Tibial nerve (tissue), 4 donors: ENCODE results near the gene MMP1. TPM values are rescaled to one million over a fixed set of nuclear protein-coding genes. Genes with fewer than 3 reads are reported as not detected.
A peak's percentile ranks its signal among the peaks of the same experiment; 100 is the strongest.

Source experiments
- DNase-seq, 2 donors: peaks; one replicate each; pipeline ENCODE4 v3.0.0-alpha.2; 2019; ENCODE audit warnings: low spot score in 2 of 2
- H3K27ac ChIP-seq, 4 donors: fragments of 200-600 bp; sonication (generic) in 3 of 4; one replicate each; pipeline ENCODE4 v1.5.1; 2017 to 2019; ENCODE audit warnings: mild to moderate bottlenecking in 1 of 4
- H3K27me3 ChIP-seq, 2 donors: fragments of 200-600 bp; sonication (generic) in 1 of 2; one replicate each; pipeline versions ENCODE4 v1.5.1 to v1.6.0; 2017 to 2019
- H3K36me3 ChIP-seq, 3 donors: fragments of 200-600 bp; sonication (generic); one replicate each; pipeline ENCODE4 v1.5.1; 2018 to 2019
- H3K4me1 ChIP-seq, 4 donors: fragments of 200-600 bp; sonication (generic) in 3 of 4; one replicate each; pipeline ENCODE4 v1.5.1; 2017 to 2019
- H3K4me3 ChIP-seq, 4 donors: fragments of 200-600 bp; sonication (generic) in 3 of 4; one replicate each; pipeline ENCODE4 v1.5.1; 2017 to 2019; ENCODE audit warnings: mild to moderate bottlenecking in 1 of 4, moderate library complexity in 1 of 4
- H3K9me3 ChIP-seq, 4 donors: fragments of 200-600 bp; sonication (generic) in 3 of 4; one replicate each; pipeline ENCODE4 v1.5.1; 2017 to 2019
- CTCF ChIP-seq, 5 experiments: fragments of 200-600 bp in 3 of 5; fragments of 450-650 bp in 2 of 5; sonication (generic) in 3 of 5; IDR thresholded peaks; one replicate each; pipeline ENCODE4 v1.5.1; 2016 to 2019; ENCODE audit warnings: antibody characterized with exemption in 5 of 5, mild to moderate bottlenecking in 3 of 5, moderate library complexity in 2 of 5
- EP300 ChIP-seq, 2 donors: sonication (generic); formaldehyde crosslinking; IDR thresholded peaks; one replicate each; pipeline ENCODE4 v1.6.1; 2017; ENCODE audit warnings: antibody characterized with exemption in 2 of 2, mild to moderate bottlenecking in 1 of 2
- POLR2A ChIP-seq, 2 donors: fragments of 450-650 bp; IDR thresholded peaks; one replicate each; pipeline ENCODE4 v1.6.1; 2017; ENCODE audit warnings: antibody characterized with exemption in 2 of 2, mild to moderate bottlenecking in 2 of 2, moderate library complexity in 2 of 2
- WGBS, 2 donors: methylation state at CpG; one replicate each; pipeline ENCODE4 v1.1.5; 2018; 5-methylcytosine and 5-hydroxymethylcytosine counted together
- total RNA-seq, 4 donors: library from RNA; depleted of rRNA; stranded (reverse); fragments of >200 nt; gene quantifications; one replicate each; pipeline ENCODE4 v1.1.0, GENCODE V29; 2016

MMP1 gene
- total RNA-seq, 4 donors from 2014 or later: not detected

DNA sequence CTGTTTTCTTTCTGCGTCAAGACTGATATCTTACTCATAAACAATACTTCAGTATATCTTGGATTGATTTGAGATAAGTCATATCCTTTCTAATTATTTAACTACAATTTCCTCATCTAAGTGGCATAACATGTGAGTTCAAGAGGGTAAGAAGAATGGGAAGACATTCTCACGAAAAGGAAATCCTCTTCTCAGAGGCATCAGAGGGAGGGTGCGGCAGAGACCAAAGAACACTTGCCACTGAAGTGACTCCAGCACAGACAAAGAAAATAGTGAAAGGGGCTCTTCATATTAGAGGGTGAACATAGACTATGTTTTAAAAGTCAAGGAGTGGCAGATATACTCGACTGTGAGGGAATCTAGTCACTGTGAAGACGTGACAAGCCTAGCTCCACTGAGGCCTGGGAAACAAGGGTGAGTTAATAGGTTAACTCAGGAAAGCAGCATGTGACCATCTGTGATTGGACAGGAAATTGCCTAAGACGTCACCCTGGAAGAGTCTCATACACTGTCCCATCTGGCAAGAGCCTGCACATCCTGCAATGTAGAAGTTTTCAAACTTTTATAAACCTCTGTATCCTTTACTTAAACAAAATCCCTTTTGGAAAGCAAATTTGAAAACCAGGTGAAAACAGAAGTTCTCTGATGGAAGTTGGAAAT lies 1.9 kb upstream of the MMP1 start:
- WGBS, 2 donors: 63 to 67% methylated on average over 6 of the region's 6 CpGs
- no peak for TF ChIP-seq CTCF (IDR thresholded peaks at IDR 0.05)
- TF ChIP-seq EP300 (IDR thresholded peaks at IDR 0.05): no peak
- TF ChIP-seq POLR2A (IDR thresholded peaks at IDR 0.05): no peak
- Histone ChIP-seq H3K27ac (no peak overlapping the region), H3K4me3 (no peak overlapping the region), H3K9me3 (no peaks in the 10 kb centered on the region), H3K4me1 (no peaks in the 10 kb centered on the region), H3K27me3 (no peaks in the 10 kb centered on the region), H3K36me3 (no peaks in the 10 kb centered on the region)
- no peak for DNase-seq

- no peaks in the 10 kb centered on the region for H3K4me1 ChIP-seq
- H3K27me3 ChIP-seq: no peaks in the 10 kb centered on the region
- H3K4me3 ChIP-seq: no peak overlapping the region
- no peak for DNase-seq
- no peak for TF ChIP-seq CTCF (IDR thresholded peaks at IDR 0.05)
- no peak for TF ChIP-seq POLR2A (IDR thresholded peaks at IDR 0.05)
- no peak for TF ChIP-seq EP300 (IDR thresholded peaks at IDR 0.05)
- no peaks in the 10 kb centered on the region for H3K9me3 ChIP-seq
- no peak overlapping the region for H3K27ac ChIP-seq
- no peaks in the 10 kb centered on the region for H3K36me3 ChIP-seq
Observed at GRCh38 chr11:102794382-102794781, 3.6 kb downstream of the MMP1 start.

DNA sequence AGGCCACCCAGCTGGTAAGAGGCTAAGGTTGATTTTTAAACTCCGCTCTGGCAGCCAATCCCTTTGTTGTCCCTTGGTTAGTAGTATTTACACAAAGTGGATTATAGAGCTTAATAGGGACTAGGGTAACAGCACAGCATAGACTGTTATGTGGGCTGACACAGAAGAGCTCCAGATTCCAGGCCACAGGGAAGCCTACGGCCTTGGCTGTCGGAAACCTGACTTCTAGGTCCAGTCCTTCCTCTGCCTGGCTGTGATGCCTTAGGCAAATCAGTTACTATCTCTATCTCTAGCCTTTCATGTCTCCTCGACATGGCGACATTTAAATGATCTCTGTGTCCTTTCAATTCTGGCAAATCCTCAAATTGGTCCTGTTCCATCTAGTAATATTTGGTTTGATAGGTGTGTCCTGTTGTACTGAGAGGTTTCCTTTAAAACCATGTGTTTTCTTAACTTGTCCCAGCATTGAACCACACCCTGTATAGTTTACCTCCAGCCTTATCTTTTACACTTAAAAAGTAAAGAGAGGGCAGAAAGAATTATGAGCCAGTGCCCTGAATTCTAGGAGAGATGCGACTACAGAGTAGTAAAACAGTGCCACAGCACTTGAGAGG lies 4.2 kb downstream of the MMP1 start:
- H3K4me1 ChIP-seq: no peaks in the 10 kb centered on the region
- WGBS, 2 donors: 84 to 86% methylated on average over 6 of the region's 6 CpGs
- no peaks in the 10 kb centered on the region for H3K27me3 ChIP-seq
- no peaks in the 10 kb centered on the region for H3K36me3 ChIP-seq
- no peak overlapping the region for H3K4me3 ChIP-seq
- no peak for DNase-seq
- no peak overlapping the region for H3K27ac ChIP-seq
- TF ChIP-seq CTCF (IDR thresholded peaks at IDR 0.05): no peak
- no peak for TF ChIP-seq EP300 (IDR thresholded peaks at IDR 0.05)
- no peak for TF ChIP-seq POLR2A (IDR thresholded peaks at IDR 0.05)
- H3K9me3 ChIP-seq: no peaks in the 10 kb centered on the region

DNA sequence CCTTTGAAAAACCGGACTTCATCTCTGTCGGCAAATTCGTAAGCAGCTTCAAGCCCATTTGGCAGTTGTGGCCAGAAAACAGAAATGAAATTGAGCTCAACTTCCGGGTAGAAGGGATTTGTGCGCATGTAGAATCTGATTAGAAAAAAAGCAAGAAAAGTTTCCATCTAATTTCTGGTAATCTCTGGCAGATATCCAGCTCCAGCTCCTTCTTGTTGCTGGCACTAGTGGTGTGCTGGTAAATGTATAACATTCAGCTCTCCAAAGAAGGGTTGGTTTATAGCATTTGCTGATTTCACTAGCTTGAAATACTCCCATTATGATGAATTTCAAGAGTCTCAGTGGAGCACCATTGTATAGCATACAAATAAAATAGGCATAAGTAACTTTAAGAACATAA lies 5.4 kb downstream of the MMP1 start:
- DNase-seq: no peak
- Histone ChIP-seq H3K9me3 (no peaks in the 10 kb centered on the region), H3K27ac (no peak overlapping the region), H3K27me3 (no peaks in the 10 kb centered on the region), H3K4me1 (no peaks in the 10 kb centered on the region), H3K4me3 (no peak overlapping the region), H3K36me3 (no peaks in the 10 kb centered on the region)
- 88 to 92% methylated on average over 5 of the region's 5 CpGs for WGBS, 2 donors
- TF ChIP-seq EP300 (IDR thresholded peaks at IDR 0.05): no peak
- no peak for TF ChIP-seq POLR2A (IDR thresholded peaks at IDR 0.05)
- TF ChIP-seq CTCF (IDR thresholded peaks at IDR 0.05): no peak

DNA sequence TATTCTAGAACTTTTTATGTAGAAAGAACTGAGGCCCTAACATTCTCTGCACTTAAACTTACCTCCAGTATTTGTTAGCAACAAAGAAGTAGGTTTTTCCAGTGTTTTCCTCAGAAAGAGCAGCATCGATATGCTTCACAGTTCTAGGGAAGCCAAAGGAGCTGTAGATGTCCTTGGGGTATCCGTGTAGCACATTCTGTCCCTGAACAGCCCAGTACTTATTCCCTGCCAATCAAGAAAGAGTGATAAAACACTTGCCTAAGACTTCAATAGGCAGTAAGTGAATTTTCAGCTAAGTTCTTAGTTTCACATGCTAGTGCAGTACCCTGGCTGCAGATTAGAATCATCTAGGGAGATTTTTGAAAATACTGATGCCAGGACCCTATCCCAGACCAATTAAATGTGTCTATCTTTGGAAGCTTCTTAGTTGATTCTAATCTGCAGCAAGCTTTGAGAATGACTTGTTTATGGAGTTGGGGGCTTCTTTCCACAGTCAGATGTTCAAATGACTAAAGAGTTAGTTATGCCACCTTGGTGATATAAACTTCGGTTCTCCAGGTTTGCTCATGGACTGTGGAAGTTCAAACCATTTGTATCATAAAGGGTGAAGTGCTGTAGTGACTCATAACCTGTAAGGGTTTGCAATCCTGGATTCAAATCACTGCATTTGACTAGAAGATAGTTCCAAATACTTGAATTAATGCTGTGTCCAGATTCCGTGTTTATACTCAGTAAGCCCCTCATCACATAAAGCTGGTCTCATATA lies 6.5 kb downstream of the MMP1 start:
- Histone ChIP-seq H3K4me1 (no peaks in the 10 kb centered on the region), H3K9me3 (no peaks in the 10 kb centered on the region), H3K36me3 (no peaks in the 10 kb centered on the region), H3K27ac (no peak overlapping the region), H3K4me3 (no peak overlapping the region), H3K27me3 (no peaks in the 10 kb centered on the region)
- 82 to 85% methylated on average over 4 of the region's 4 CpGs for WGBS, 2 donors
- TF ChIP-seq EP300 (IDR thresholded peaks at IDR 0.05) (peak in 1 of 2 donors; percentile 10), POLR2A (IDR thresholded peaks at IDR 0.05) (no peak)
- no peak for DNase-seq
